Activated effector memory CD4-positive, alpha-beta T cell treated with anti-CD3 and anti-CD28 coated beads, Interleukin-2, amount 50 U/mL, for 16 hours (primary cell): ENCODE measurements around the gene GAA.

ENCODE experiments used
- DNase-seq: peaks from one replicate; pipeline ENCODE4 v3.0.0-alpha.2; 2020

GAA gene

GRCh38 chr17:80101011-80101945 is at the start of gene GAA:
Gene GAA, plus strand, starts transcription at chr17:80101581. Its CDS starts 3,006 bp downstream, at chr17:80104587.
- DNase-seq: peak; percentile 95

DNA sequence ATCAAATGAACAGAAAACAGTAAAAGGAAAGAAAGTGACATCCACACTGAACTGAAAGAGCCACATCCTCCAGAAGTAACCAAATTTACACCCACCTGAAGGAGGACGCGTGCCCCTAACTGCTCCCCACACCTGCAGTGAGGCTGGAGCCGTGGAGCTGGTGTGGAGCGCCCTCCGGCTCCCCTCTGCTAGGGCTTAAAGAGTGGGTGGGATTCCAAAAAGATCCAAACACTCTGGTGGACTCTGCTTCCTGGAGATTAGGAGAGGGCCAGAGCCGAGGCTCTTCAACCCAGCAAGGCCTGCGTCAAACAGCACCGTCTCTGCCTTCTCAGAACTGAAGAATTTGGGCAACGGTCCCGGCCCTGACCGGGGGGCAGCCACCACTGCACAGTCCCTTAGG is 49.7 kb upstream of the GAA start:
- DNase-seq: no peak

- DNase-seq: no peak
Observed at GRCh38 chr17:80053102-80053501, 48.3 kb upstream of the GAA start.

- DNase-seq: no peak
Observed at GRCh38 chr17:80055597-80055996, 45.8 kb upstream of the GAA start.

DNA sequence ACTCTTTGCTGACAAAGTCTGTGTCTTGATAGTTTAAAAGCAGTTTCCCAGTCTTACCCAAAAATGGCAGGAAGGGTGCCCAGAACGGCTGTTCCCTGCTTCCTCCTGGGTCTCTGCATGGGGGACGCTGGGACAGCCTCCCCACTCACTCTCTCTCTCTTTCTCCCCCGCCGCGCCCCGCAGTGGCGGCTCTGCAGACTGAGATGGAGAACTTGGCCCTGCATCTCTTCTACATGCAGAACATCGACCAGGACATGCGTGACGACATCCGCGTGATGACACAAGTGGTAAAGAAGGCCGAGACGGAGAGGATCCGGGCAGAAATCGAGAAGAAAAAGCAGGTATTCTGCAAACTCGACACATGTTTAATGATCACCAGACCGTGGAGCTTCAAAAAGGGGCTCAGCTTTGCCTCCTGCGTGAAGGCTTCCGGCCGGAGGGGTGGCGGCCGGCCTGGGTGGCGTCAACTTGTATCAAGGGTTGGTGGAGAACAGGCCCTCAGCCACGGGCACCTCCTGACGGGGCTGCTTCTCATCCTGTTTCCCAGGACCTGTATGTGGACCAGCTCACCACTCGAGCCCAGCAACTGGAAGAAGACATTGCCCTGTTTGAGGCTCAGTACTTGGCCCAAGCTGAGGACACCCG is 42.9 kb upstream of the GAA start:
- DNase-seq: no peak

DNA sequence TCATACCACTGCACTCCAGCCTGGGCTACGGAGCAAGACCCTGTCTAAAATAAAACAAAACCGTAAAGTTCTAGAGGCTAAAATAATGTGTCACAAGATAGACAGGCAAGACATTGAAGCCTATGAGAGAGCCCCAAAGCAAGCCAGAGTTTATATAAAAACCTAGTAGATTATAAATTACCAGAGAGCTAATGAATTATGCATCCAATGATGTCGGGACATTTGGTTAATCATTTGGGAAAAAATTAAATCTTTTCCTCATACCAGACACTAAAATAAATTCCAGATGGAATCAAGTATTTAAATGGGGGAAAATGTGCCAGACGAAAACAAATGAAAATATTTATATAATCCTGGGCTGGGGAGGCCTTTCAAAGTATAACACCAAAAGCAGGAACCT is 40.7 kb upstream of the GAA start:
- no peak for DNase-seq

DNA sequence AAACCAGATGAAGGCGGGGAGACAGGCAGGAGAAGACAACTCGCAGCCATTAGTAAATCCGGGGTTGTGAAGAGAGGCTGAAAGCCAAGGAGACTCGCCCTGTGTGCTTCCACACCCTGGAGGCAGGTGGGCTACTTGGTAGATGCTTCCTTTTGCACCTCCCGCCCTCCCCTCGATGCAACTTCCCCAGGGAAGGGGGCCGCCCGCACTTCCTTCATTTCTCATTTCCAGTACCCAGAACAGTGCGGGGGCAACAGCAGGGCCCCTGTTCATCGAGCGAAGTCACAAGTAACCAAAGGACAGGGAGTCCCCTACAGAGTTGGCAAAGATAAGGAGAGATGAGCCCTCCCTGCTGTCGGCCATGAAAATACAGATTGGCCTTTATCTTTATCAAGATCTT is 40.0 kb upstream of the GAA start:
- no peak for DNase-seq

GRCh38 chr17:80063830-80064585 is 37.4 kb upstream of the GAA start:
- DNase-seq: no peak

DNA sequence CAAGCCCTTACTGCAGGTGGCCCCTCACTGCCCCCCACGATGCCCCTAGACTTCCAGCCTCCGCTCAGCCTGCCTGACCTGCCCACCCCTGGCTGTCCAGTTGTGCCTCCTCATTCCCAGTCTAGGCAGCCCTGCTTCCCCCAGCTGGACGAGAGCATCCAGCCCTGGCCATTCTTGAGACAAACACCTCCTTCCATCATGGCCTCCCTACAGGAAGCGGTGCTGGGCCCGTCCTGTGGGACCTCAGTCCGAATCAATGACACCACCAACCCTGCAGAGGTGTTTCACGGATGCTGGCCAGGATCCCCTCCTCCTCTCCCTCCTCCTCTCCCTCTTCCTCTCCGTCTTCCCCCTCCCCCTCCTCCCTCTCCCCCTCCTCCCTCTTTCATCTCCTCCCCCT is 36.7 kb upstream of the GAA start:
- DNase-seq: no peak

GRCh38 chr17:80065478-80066170 is 35.8 kb upstream of the GAA start:
- no peak for DNase-seq

- no peak for DNase-seq
Observed at GRCh38 chr17:80067393-80067986, 33.9 kb upstream of the GAA start.

GRCh38 chr17:80068301-80069222 is 32.8 kb upstream of the GAA start:
- no peak for DNase-seq

DNA sequence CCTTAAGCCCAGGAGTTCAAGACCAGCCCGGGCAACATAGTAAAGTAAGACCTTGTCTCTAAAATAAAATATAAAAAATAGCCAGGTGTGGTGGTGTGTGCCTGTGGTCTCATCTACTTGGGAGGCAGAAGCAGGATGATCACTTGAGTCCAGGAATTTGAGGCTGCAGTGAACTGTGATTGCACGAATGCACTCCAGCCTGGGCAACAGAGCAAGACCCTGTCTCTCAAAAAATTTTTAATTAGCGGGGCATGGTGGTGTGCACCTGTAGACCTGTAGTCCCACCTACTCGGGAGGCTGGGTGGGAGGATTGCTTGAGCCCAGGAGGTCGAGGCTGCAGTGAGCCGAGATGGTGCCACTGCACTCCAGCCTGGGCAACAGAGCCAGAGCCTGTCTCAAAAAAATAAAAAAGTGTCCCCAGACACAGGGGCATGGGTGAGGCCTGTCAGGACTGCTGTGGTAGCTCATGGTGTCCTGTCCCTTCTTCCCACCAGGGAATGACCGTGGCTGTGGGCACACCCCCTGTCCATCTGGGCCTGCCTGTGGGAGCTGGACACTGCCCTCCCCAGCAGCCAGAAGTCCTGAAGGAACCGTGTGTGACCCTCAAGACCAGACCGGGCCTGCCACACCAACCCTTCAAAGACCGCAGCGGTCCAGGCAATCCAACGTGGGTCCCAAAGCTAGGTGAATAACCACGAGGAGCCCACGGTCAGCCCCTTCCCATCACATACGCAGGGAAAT is 30.8 kb upstream of the GAA start:
- no peak for DNase-seq

DNA sequence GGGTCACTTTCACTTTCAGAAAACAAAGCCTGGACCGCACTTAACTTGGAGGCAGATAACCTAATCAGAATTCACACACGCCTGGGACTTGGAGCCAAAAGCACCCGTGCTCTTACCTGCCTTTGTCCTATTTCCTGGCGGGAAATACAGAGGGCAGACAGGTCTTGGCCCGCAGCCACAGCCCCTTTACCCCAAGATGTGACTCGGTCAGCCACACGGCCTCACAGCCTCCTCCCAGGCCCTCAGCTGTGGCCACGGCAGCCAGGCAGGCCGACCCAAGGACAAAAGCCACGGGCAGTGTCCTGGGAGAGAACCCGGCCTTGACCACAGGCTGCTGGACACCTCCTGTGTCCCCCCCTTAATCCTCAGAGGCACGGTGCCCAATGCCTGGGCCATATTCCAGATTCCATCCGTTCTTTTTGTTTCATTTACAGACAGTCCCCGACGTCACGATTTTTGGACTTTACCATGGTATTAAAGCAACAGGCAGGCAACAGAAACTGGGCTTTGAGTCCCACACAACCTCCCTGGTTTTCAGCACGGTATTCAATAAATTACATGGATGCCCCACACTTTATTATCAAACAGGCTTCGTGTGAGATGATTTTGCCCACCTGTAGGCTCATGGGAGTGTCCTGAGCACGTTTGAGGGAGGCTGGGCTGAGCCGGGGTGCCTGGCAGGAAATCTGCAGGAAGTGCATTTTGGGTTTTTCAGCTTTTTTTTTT is 30.1 kb upstream of the GAA start:
- no peak for DNase-seq

GRCh38 chr17:80072410-80072809 is 29.0 kb upstream of the GAA start:
- DNase-seq: no peak

DNA sequence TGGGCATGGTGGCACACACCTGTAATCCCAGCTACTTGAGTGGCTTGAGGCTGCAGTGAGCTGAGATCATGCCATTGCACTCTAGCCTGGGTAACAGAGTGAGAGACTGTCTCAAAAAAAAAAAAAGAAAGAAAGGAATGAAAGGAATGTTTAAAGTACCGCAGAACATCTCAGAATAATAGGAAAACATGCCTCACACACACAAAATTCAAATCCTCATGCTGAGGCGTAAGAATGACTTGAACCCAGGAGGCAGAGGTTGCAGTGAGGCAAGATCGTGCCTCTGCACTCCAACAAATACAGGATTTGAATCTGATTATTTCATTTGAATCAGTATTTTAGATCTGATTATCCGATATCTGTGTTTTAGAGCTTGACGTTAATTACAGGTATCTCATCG is 21.3 kb upstream of the GAA start:
- DNase-seq: no peak

DNA sequence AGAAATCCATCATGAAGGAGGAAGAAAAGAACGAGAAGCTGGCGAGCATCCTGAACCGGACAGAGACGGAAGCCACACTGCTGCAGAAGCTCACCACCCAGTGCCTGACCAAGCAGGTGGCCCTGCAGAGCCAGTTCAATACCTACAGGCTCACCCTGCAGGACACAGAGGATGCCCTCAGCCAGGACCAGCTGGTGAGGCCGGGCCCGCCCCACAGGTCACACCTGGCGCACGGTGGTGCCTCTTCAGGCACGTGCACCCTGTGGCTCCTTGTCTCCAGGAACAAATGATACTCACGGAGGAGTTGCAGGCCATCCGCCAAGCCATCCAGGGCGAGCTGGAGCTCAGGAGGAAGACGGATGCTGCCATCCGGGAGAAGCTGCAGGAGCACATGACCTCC is 19.8 kb upstream of the GAA start:
- no peak for DNase-seq

- DNase-seq: peak; percentile 82
Observed at GRCh38 chr17:80082403-80083135, 18.8 kb upstream of the GAA start.

GRCh38 chr17:80083136-80083661 is 18.2 kb upstream of the GAA start:
- DNase-seq: no peak
